T-helper 17 cell (primary cell): Measurements from ENCODE around the gene DBNDD2. TPM values are rescaled to one million over a fixed set of nuclear protein-coding genes. Genes with fewer than 3 reads are reported as not detected.
A peak's percentile ranks its signal among the peaks of the same experiment; 100 is the strongest.

ENCODE experiments used
- ATAC-seq: fragments of 150-1000 bp; cut with Tn5 transposase; 2 replicates; pipeline ENCODE4 v1.10.0; 2021; ENCODE audit warnings: mild to moderate bottlenecking, moderate library complexity
- DNase-seq, 3 donors: peaks; one replicate each; pipeline versions ENCODE4 v3.0.0 to v3.0.0-alpha.2; 2020 to 2021
- H3K9me3 ChIP-seq: one replicate; pipeline ENCODE4 v1.7.0; 2013; ENCODE audit warnings: low read length, mild to moderate bottlenecking; ENCODE audit not compliant: control insufficient read depth, poor library complexity, severe bottlenecking
- H3K27ac Mint-ChIP-seq: one replicate; pipeline ENCODE4 v1.8.0; 2022; ENCODE audit warnings: mild to moderate bottlenecking, moderate library complexity, mixed read lengths
- H3K27me3 Mint-ChIP-seq: one replicate; pipeline ENCODE4 v1.8.0; 2022; ENCODE audit warnings: mixed read lengths
- H3K36me3 Mint-ChIP-seq: one replicate; pipeline ENCODE4 v1.8.0; 2022; ENCODE audit warnings: low read depth, mixed read lengths
- H3K4me1 Mint-ChIP-seq: one replicate; pipeline ENCODE4 v1.8.0; 2022; ENCODE audit warnings: mild to moderate bottlenecking, mixed read lengths
- H3K4me3 Mint-ChIP-seq: one replicate; pipeline ENCODE4 v1.8.0; 2022; ENCODE audit warnings: mild to moderate bottlenecking, moderate library complexity, mixed read lengths
- total RNA-seq, 4 donors: library from RNA in 2 of 4; stranded (reverse) in 2 of 4; gene quantifications; one replicate each; pipeline ENCODE4 v1.2.3 and lab custom pipeline; 2022 to 2026

DBNDD2 gene
- total RNA-seq, 2 donors from 2014 or later: 10.7 to 10.9 TPM

DNA sequence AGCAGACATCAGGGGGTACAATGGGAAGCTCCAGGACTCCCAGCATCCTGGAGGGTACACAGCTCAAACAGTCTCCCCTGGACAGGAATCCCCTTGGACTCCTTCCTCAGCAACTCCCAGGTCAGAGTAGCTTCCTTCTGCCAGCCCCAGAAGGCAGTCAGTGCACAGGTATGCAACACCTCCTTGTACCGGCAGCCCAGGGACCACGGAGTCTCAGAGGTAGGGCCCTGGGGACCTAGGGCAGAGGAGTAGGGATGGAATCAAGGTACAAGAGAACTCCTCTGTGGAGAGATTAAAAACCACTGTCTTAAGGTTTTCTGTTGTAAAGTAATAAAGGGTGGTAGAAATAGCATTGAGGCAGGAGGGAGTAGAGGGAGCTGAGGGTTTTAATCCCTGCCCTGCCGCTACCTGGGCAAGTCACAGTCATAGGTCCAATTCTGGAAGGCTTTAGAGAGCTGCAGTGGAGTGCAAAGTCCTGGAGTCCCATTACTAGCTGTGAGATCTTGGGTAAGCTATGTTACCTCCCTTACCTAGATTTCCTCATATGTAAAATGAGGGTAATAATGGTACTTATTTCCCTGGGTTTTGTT lies 37.4 kb upstream of the DBNDD2 start:
- H3K27ac Mint-ChIP-seq: peak overlapping the region; percentile 16

GRCh38 chr20:45372241-45372640 lies 35.8 kb upstream of the DBNDD2 start:
- Mint-ChIP-seq H3K36me3 (no peaks in the 10 kb centered on the region), H3K27ac (peak overlapping the region; percentile 82), H3K4me1 (peaks cover 25% of the 10 kb centered on the region), H3K4me3 (peak overlapping the region; percentile 87), H3K27me3 (no peaks in the 10 kb centered on the region)
- H3K9me3 ChIP-seq: no peaks in the 10 kb centered on the region
- no peak for ATAC-seq
- DNase-seq: no peak

More for the DNA sequence above, 37.4 kb upstream of the DBNDD2 start:
- Mint-ChIP-seq H3K36me3 (no peaks in the 10 kb centered on the region), H3K4me3 (no peak overlapping the region), H3K27me3 (no peaks in the 10 kb centered on the region), H3K4me1 (peaks cover 29% of the 10 kb centered on the region)
- ATAC-seq (no peak), DNase-seq (no peak)
- H3K9me3 ChIP-seq: no peaks in the 10 kb centered on the region

GRCh38 chr20:45372646-45373352 lies 35.3 kb upstream of the DBNDD2 start:
- Mint-ChIP-seq H3K27me3 (no peaks in the 10 kb centered on the region), H3K4me3 (peak overlapping the region; percentile 91), H3K4me1 (peaks cover 24% of the 10 kb centered on the region), H3K36me3 (no peaks in the 10 kb centered on the region), H3K27ac (peak overlapping the region; percentile 82)
- no peak for DNase-seq
- H3K9me3 ChIP-seq: no peaks in the 10 kb centered on the region
- no peak for ATAC-seq

DNA sequence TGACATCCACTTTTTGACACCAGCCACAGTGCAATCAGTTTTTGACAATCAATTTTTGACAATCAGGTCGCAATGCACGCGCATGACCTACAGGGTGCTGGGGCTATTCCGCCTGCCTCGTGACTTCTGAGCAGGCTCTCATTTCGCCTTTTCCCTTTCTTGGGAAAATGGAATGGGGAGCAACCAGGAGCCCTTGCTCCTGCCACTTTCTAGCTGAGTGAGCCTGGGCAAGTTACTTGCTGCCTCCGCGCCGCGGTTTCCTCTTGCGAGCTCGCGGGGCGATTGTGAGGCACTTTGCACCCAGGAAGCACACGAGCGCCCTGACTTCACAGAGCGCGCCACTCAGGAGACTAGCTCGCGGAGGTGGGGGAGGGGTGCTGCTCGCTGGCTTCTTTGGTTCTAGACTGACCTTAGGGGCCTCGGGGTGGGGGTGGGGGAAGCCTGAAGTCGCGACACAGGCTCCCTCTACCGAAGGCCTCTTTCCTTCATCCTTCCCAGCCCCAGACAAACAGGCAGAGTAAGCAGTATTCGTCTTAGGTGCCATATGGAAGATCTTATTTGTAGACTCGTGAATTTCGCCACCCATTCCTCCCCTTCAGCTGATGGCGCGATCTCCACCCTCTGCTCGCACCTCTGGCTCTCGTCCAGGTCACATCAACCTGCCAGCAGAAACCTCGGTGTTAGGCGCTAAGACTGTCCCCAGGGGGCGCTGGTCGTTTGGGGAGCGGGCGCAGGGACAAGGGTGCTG lies 34.6 kb upstream of the DBNDD2 start:
- Mint-ChIP-seq H3K27ac (peak overlapping the region; percentile 82), H3K4me3 (peak overlapping the region; percentile 91), H3K4me1 (peaks cover 16% of the 10 kb centered on the region), H3K27me3 (no peaks in the 10 kb centered on the region), H3K36me3 (no peaks in the 10 kb centered on the region)
- ATAC-seq (peak; percentile 90), DNase-seq (peak; percentile 76 to 90 (median 80))
- no peaks in the 10 kb centered on the region for H3K9me3 ChIP-seq

GRCh38 chr20:45374101-45374467 lies 34.0 kb upstream of the DBNDD2 start:
- H3K4me1 Mint-ChIP-seq: peaks cover 16% of the 10 kb centered on the region

GRCh38 chr20:45374966-45375365 lies 33.1 kb upstream of the DBNDD2 start:
- H3K4me1 Mint-ChIP-seq: peaks cover 16% of the 10 kb centered on the region
- DNase-seq (no peak), ATAC-seq (no peak)
- no peaks in the 10 kb centered on the region for H3K9me3 ChIP-seq
- H3K27me3 Mint-ChIP-seq: no peaks in the 10 kb centered on the region
- H3K36me3 Mint-ChIP-seq: no peaks in the 10 kb centered on the region
- H3K27ac Mint-ChIP-seq: no peak overlapping the region
- H3K4me3 Mint-ChIP-seq: peak overlapping the region; percentile 52

More at GRCh38 chr20:45374101-45374467, 34.0 kb upstream of the DBNDD2 start:
- Mint-ChIP-seq H3K36me3 (no peaks in the 10 kb centered on the region), H3K4me3 (peak overlapping the region; percentile 91), H3K27me3 (no peaks in the 10 kb centered on the region), H3K27ac (peak overlapping the region; percentile 82)
- no peak for DNase-seq
- ATAC-seq: no peak
- H3K9me3 ChIP-seq: no peaks in the 10 kb centered on the region

GRCh38 chr20:45377269-45377668 lies 30.8 kb upstream of the DBNDD2 start:
- no peak overlapping the region for H3K4me3 Mint-ChIP-seq
- H3K4me1 Mint-ChIP-seq: peaks cover 15% of the 10 kb centered on the region
- H3K9me3 ChIP-seq: no peaks in the 10 kb centered on the region
- no peak overlapping the region for H3K27ac Mint-ChIP-seq
- ATAC-seq: no peak
- no peak for DNase-seq
- no peaks in the 10 kb centered on the region for H3K27me3 Mint-ChIP-seq
- peaks cover 2% of the 10 kb centered on the region for H3K36me3 Mint-ChIP-seq

DNA sequence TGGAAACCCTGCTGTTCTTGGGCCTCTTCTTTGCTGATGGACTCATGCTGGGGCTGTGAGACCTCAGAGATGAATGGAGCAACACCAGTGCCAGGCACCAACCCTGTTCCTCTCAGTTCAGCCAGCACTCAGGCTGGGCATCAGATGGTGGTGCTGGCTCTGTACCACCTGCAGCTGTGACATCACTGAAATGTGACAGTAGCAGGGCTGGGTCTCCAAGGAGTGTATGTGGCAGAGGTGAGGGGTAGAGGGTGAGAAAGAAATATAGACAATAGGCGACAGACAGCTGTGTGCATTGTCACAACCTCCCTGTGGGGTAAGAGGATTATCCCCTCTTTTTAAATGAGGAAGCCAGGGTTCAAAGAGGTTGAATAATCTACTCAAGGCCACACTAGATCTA lies 29.9 kb upstream of the DBNDD2 start, which contains the start of gene TP53TG5:
TSS of gene TP53TG5 (minus strand) at position 135 of the 400 bp plus-strand sequence. CDS start at position 46, 89 bp downstream.
- ATAC-seq (no peak), DNase-seq (no peak)
- H3K27ac Mint-ChIP-seq: no peak within 1 kb of the TSS
- H3K4me3 Mint-ChIP-seq: no peak within 1 kb of the TSS
- H3K9me3 ChIP-seq: no peaks in the 10 kb centered on the region
- H3K4me1 Mint-ChIP-seq: peaks cover 15% of the 10 kb centered on the region
- no peaks in the 10 kb centered on the region for H3K27me3 Mint-ChIP-seq
- H3K36me3 Mint-ChIP-seq: peaks cover 2% of the 10 kb centered on the region

DNA sequence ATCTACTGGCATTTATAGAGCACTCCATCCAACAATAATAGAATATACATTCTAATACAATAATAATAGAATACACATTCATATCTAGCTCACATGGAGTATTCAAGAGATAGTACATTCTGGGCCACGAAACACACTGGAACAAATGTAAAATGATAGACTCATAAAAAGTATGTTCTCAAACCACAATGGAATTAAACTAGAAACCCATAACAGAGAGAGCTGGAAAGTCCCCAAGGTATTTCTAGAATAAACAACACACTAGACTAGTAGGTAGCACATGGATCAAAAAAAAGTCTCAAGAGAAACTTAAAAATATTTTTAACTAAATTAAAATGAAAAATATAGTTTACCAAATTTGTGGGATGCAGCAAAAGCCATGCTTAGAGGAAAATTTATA lies 20.8 kb upstream of the DBNDD2 start:
- ATAC-seq (no peak), DNase-seq (no peak)
- Mint-ChIP-seq H3K4me3 (no peak overlapping the region), H3K27ac (no peak overlapping the region), H3K27me3 (no peaks in the 10 kb centered on the region), H3K36me3 (peaks cover 2% of the 10 kb centered on the region), H3K4me1 (peaks cover 16% of the 10 kb centered on the region)
- no peaks in the 10 kb centered on the region for H3K9me3 ChIP-seq

DNA sequence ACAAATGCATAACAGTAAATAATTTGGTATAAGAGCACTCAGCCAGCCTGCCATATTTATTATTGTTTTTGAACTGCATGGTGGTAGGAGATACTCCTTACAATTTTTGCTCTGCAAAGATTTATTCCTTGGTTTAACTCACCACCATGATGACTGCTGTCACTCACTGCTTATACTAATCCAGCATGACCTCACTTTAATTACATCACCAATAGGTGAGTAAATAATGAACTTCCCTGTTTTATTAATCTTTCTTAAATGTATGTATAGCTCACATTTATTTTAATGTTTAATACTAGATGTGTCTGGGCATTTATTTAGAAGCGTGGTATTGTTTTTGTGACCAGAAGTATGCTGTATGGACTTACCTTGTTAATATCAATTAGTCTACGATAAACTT lies 17.2 kb upstream of the DBNDD2 start:
- Mint-ChIP-seq H3K27me3 (no peaks in the 10 kb centered on the region), H3K27ac (no peak overlapping the region), H3K4me3 (no peak overlapping the region), H3K4me1 (peaks cover 14% of the 10 kb centered on the region), H3K36me3 (peaks cover 4% of the 10 kb centered on the region)
- no peak for ATAC-seq
- H3K9me3 ChIP-seq: no peaks in the 10 kb centered on the region
- DNase-seq: no peak

GRCh38 chr20:45391559-45391958 lies 16.5 kb upstream of the DBNDD2 start:
- Mint-ChIP-seq H3K27ac (peak overlapping the region; percentile 70), H3K27me3 (no peaks in the 10 kb centered on the region), H3K4me3 (peak overlapping the region; percentile 63), H3K36me3 (peaks cover 4% of the 10 kb centered on the region), H3K4me1 (peaks cover 14% of the 10 kb centered on the region)
- no peaks in the 10 kb centered on the region for H3K9me3 ChIP-seq
- ATAC-seq (no peak), DNase-seq (no peak)

GRCh38 chr20:45392733-45393132 lies 15.4 kb upstream of the DBNDD2 start:
- ATAC-seq: no peak
- Mint-ChIP-seq H3K4me1 (peaks cover 12% of the 10 kb centered on the region), H3K4me3 (no peak overlapping the region), H3K27ac (no peak overlapping the region), H3K36me3 (peaks cover 2% of the 10 kb centered on the region), H3K27me3 (no peaks in the 10 kb centered on the region)
- no peak for DNase-seq
- H3K9me3 ChIP-seq: no peaks in the 10 kb centered on the region
